Upper lobe of left lung (tissue), 4 donors: Measurements from ENCODE around the gene ATG2B.

ENCODE experiments used
- CTCF ChIP-seq, 6 experiments: fragments of 450-650 bp in 4 of 6; fragments of 200-600 bp in 2 of 6; sonication (generic) in 2 of 6; IDR thresholded peaks; one replicate each; pipeline ENCODE4 v1.5.1; 2016 to 2019; ENCODE audit warnings: antibody characterized with exemption in 6 of 6
- EP300 ChIP-seq, 4 donors: sonication (generic); formaldehyde crosslinking; IDR thresholded peaks; one replicate each; pipeline ENCODE4 v1.5.1; 2017; ENCODE audit warnings: antibody characterized with exemption in 4 of 4, control low read depth in 2 of 4

- TF ChIP-seq CTCF (IDR thresholded peaks at IDR 0.05) (no peak), EP300 (IDR thresholded peaks at IDR 0.05) (no peak)
Observed at GRCh38 chr14:96271421-96271762, 91.7 kb downstream of the ATG2B start.
